GM19452 (cell line): ENCODE results near the gene KDM4B.

Experiments used
- ATAC-seq: cut with Tn5 transposase; IDR thresholded peaks from one replicate; pipeline ENCODE4 v1.9.1; 2021; ENCODE audit not compliant: unreplicated experiment

KDM4B gene

GRCh38 chr19:5032101-5032967, 63.4 kb downstream of the KDM4B start:
- no peak for ATAC-seq

- no peak for ATAC-seq
Observed at GRCh38 chr19:5035105-5035761, 66.3 kb downstream of the KDM4B start.

DNA sequence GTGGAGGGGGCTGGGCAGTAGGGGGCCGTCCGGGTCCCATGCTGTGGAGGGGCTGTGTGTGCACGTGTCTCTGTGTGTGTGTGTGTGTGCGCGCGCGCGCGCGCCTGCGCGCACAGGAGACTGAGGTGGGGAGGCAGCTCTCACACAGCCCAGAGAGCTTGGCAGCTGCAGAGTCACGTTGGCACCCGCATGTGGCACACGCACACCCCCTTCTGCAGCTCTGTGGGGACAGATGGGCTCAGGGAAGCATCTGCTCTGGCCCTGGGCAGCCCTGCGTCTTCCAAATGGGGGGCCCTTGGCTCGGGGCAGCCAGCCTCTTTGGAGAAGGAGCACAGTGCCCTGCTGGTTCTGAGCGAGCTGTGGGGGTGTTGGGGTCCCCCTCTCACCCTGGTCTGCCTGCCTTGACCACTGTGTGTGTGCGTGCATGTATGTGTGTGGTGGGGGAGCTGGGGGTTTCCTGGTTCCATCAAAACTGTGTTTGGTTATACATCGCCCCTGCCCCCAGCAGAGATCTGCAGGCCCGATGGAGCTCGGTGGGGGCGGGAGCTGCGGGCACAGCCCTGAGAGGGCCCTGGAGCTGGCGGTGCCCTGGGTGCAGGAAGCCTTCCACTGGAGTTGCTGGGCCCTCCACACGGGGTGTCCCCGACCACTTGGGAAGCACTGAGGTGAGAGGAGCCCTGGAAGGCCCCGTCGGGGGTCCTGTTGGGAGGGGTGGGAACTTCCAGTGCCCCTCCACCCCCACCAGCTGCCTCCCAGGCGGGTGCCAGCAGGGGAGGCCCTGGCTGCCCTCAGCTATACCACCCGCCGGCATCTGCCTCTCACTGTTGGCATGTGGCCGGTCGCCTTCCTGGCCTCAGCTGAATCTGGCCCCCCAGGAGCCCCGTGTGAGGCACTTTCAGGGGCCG, 67.1 kb downstream of the KDM4B start:
- no peak for ATAC-seq

DNA sequence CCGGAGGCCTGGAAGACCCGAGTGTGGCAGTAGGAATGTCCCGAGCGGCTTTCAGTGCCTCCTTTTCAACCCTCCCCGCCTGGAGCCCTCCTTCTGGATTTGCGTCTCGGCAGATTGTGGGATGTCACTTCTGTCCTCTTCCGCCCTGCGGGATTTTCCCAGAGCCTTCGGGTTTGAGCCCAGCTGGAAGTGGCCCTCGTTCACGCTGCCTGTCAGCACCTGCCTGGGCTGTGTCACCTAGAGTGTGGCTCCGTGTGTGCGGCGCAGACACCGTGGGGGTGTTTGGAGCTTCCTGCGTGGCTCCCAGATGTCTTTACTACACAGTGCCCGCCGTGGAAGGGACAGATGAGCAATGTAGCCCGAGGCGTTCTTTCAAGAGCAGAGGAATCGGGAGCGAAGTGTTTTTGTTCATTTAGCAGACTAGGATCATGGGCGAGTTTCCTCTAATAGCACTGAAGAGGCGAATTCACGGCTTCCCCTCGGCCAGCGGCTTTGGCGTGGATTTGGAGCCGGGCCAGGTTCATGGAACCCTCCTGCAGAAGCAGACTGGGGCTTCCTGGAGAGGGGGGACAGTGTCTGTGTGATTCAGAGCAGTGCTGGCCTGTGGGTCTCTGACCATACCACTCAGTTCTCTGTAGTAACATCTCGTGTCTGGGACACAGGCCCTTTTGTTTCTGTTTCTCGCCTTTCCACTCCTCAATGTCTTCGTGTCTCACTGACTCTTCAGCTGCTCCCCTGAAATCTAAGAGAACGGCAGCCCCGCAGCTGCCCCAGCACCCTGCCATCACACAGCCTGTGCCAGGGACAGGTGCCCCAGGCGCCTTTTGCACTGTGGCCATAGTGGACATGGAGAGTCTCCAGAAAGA, 68.0 kb downstream of the KDM4B start:
- no peak for ATAC-seq

DNA sequence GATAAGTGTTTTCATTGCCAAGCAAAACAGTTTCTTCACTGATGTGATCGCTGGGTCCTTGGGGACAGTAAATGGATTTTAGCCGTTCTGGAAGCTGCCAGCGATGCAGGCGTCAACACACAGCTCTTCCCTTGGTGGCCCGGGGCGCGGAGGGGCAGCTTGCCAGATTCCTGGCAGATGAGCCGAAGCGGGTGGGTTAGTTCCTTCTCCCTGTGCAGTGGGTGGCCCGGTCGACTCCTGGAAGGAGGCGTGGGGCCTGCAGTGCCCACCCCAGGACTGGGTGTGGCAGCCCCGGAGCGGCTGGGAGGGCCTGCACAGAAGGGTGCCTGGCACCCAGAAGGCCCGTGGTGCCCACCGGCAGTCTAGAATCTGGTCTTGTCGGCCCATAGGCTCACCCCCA, 69.0 kb downstream of the KDM4B start:
- ATAC-seq = no peak

- ATAC-seq = no peak
Observed at GRCh38 chr19:5038631-5039271, 69.8 kb downstream of the KDM4B start.

- no peak for ATAC-seq
Observed at GRCh38 chr19:5039642-5040543, 71.0 kb downstream of the KDM4B start.

GRCh38 chr19:5040544-5041167, 71.7 kb downstream of the KDM4B start:
- ATAC-seq = no peak

DNA sequence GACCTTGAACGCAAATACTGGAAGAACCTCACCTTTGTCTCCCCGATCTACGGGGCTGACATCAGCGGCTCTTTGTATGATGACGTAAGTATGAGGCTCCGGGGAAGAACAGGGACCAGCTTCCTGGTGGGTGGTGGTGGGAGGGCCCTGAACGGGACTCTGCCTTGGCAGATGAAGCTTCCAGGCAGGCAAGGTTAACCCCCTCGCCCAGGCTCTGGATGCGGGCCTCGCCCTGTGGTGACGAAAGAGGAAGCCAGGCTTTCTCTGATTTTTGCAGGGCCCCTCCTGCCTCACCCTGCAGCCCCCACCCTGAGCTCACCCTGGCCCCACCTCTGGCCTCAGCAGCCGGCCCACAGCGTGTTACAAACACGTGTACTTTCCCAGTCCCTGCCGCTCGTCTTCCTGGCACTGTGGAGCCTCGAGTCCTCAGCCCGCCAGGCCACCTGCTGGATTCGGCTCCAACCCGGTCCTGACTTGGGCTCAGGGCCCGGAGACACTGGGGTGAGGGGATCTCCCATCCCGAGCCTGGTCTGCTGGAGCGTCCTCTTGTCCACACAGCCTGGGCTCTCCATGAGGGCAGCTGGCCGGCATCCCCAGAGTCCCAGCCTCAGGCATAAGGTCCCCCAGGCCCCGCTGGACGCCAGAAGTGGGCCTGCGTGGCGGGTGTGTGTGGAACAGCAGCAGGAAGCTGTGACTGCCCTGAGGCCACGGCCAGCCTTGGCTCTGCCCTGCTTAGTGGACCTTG, 72.4 kb downstream of the KDM4B start:
- ATAC-seq = no peak

- no peak for ATAC-seq
Observed at GRCh38 chr19:5041913-5042187, 72.9 kb downstream of the KDM4B start.

DNA sequence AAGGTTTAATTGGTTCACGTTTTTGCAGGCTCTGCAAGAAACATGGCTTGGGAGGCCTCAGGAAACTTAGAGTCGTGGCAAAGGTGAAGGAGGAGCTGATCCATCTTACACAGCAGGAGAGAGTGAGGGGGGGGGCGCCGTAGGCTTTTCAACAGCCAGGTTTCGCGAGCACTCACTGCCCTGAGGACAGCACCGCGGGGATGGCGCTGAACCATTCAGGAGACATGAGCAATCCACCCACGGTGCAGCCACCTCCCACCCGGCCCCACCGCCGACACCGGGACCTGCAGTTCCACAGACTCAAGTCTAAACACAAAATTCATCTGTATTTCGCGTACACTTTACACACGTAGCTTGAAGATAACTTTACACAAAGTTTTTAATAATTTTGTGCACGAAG, 73.6 kb downstream of the KDM4B start:
- ATAC-seq = no peak

DNA sequence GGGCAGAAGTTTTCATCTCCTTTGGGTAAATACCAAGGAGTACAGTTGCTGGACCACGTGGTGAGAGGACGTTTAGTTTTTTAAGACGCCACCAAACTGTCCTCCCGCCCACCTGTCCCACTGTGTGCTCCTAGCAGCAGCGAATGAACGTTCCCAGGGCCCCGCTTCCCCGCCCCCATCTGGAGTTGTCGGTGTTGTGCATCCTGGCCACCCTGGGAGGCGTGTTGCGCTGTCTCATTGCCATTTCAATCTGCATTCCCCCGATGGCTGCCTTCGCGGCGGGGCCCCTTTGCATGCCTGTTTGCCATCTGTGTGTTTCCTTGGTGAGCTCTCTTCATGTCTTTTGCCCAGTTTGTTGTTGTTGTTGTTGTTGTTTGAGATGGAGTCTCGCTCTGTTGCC, 76.1 kb downstream of the KDM4B start:
- ATAC-seq = no peak

DNA sequence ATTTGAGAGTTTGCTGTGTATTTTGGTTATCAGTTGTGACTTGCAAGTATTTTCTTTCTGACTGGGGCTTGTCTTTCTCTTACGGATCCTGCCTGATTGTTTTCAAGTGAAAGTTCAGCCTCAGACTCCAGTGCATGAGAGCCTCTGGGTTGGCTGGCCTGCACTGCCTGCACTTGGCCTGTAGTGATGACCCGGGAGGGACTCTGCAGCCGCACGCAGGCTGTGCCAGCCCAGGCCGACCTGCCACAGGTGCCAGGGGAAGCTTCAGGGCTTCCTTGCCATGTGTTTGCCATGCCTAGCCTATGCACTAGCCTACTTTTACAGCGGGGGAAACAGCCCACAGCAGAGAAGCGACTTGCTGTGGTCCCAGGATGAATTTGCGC, 77.0 kb downstream of the KDM4B start:
- no peak for ATAC-seq

- ATAC-seq = no peak
Observed at GRCh38 chr19:5046339-5047039, 77.6 kb downstream of the KDM4B start.

DNA sequence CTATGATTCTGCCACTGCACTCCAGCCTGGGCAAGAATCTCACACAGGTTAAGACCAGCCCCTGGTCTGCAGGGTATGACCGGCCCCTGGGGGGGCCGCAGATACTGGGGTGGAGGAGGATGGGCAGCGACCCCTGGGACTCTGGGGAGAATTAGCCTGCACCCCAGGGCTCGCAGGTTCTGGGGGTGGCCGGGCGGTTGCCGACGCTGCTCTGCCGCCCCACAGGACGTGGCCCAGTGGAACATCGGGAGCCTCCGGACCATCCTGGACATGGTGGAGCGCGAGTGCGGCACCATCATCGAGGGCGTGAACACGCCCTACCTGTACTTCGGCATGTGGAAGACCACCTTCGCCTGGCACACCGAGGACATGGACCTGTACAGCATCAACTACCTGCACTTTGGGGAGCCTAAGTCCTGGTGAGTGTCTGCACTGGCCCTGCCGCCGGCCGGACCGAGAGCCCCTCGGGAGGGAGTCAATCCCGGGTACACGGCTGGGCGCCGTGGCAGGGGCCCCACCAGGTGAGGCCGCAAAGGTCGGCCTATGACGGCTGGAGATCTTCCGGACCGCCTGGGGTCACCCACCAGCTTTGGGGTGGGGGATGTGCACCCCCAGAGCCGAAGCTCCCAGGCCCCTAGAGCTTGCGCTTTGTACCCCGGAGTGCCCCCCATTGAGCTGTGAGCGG, 78.5 kb downstream of the KDM4B start:
- ATAC-seq = no peak

DNA sequence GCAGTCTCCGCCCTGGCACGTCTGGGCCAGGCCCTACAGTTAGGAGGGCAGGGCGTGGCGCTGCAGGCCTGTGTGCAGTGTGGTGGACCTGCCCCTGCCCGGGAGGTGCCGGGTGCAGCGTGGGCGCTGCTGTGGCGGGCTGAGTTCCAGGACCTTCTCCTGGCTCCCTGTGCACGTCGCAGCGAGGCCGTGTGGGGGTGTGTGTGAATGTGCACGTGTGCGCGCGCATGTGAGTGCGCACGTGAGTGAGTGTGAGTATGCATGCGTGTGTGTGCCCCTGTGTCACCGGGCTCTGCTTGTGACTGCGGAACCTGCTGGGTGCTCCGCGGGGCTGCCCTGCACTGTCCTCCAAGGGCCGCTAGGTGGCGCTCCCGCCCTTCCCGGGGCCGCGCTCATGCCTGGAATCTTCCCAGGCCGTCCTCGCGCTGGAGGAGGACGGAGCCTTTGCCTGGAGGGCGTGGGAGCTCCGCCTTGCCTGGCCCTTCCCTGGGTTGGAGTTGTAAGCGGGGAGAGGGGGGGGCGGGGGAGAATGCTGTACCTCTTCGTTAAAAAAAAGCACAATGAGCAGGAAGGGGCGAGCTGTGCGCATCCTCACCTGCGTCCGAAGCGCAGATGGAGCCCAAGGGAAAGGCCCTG, 79.3 kb downstream of the KDM4B start:
- no peak for ATAC-seq
